Inflammatory macrophage treated with lipopolysaccharide for 1 hour (primary cell): Measurements from ENCODE around the gene ABCA9.

Experiments used
- DNase-seq, 2 donors: peaks; one replicate each; pipeline ENCODE4 v3.0.0-alpha.2; 2020 to 2022

Gene ABCA9

DNA sequence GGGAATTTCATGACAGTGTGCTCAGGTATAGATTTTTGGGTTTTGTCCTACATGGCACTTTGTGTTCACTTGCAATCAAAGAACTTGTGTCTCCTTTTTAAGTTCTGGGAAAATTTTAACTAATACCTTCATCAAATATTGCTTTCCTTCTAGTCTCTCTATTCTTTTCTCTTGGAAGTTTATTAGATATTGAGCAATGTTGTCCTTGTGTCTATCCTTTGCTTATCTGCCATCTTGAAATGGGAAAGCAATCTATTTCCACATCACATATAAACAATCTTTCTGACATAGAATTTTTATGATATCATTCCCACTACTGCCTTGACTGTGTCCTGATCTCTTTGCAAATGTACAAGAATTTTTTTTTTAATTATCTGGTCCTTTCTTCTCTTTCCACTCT lies 4.4 kb upstream of the ABCA9 start:
- no peak for DNase-seq

GRCh38 chr17:69064476-69064875 lies 3.7 kb upstream of the ABCA9 start:
- DNase-seq: peak in 1 of 2 donors; percentile 55

GRCh38 chr17:69064001-69064400 lies 3.3 kb upstream of the ABCA9 start:
- DNase-seq: peak; percentile 68 to 76

- no peak for DNase-seq
Measured at GRCh38 chr17:69062860-69063581, 2.3 kb upstream of the ABCA9 start.

- DNase-seq: no peak
Measured at GRCh38 chr17:69061721-69062556, 1.2 kb upstream of the ABCA9 start.

DNA sequence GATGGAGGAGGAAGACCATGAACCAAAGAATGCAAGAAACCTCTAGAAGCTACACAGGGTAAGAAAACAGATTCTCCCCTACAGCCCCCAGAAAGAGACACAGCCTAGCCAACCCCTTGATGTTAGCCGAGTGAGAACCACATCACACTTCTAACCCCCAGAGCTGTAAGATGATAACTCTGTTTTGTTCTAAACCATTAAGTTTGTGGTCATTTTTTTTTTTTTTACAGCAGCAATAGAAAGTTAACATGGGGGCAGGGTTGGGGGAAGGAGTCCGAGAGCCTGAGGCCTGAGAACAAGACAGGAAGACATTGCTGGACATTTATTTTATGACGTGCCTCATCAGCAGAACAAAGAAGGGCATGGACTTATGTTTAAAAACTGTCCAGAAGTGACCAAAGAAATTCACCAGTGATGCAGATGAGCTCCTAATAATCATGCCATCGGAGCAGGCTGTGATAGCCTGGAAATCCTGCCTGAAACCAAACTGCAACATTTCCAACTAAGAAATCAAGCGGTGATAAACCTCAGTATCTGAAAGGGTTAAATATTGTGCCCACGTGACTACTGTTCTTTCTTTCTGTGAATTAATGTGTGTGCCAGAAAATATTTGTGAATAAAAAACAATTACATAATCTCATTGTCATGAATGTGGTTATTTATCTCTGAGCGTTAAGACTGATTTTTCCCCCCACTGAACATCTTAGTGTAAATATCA lies 1.1 kb downstream of the ABCA9 start:
- DNase-seq: no peak

DNA sequence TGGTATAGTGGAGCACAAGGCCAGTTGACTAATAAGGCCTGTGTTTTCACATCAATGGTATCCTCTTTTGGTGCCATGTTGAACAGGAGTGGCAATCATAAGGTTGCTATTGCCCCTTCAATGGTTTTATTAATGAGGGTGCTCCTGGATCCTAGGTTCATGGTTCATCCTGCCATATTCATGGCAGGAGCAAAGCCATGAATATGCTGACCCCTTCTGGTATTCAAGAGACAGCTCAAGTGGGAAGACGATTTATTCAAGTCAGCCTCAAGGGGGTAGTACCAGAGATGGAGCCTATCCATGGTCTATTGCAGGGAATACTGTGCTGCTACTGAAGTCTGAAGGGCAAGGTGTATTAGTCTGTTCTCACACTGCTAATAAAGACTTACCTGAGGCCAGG lies 2.6 kb downstream of the ABCA9 start:
- no peak for DNase-seq

DNA sequence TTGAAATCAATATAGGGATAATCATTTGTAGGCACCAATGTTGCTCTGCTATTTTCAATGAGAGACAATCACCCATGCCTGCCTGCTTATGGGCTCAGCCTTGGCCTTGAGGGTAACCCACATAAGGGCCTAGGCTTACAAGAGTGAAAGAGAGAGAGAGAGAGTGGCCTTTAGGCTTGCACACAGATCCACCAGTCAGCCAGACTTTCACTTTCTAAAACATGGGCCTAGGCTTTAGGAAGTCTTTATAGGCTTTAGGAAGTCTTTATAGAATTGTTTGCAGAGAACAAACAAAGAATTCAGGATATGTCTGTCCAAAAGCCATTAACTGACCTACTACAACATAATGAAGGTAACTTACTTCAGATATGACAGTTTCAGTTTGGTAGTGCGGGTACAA lies 3.4 kb downstream of the ABCA9 start:
- DNase-seq: no peak

DNA sequence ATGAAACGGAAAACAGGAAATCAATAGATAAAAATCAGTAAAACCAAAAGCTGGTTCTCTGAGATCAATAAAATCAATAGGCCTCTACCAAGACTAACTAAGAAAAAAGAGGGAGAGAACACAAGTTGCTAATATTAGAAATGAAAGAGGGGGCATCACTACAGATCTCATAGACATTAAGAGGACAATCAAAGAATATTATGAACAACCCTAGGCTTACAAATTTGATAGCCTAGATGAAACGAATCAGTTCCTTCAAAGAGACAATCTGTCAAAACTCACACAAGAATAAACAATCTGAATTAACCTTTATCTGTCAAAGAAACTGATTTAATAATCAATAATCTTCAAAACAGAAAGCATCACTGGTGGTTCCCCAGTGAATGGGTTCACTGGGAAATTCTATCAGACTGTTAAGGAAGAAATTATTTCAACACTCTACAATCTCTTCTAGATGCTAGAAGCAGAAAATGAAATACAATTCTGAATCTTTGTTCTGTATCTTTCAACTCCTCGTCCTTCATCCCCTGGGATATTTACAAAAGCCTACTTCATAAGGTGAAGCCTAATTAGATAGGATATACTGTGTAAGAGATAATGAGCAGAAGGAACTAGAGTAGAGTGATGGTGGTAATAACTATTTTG lies 4.4 kb downstream of the ABCA9 start:
- DNase-seq: no peak

GRCh38 chr17:69055334-69055733 lies 5.4 kb downstream of the ABCA9 start:
- no peak for DNase-seq

DNA sequence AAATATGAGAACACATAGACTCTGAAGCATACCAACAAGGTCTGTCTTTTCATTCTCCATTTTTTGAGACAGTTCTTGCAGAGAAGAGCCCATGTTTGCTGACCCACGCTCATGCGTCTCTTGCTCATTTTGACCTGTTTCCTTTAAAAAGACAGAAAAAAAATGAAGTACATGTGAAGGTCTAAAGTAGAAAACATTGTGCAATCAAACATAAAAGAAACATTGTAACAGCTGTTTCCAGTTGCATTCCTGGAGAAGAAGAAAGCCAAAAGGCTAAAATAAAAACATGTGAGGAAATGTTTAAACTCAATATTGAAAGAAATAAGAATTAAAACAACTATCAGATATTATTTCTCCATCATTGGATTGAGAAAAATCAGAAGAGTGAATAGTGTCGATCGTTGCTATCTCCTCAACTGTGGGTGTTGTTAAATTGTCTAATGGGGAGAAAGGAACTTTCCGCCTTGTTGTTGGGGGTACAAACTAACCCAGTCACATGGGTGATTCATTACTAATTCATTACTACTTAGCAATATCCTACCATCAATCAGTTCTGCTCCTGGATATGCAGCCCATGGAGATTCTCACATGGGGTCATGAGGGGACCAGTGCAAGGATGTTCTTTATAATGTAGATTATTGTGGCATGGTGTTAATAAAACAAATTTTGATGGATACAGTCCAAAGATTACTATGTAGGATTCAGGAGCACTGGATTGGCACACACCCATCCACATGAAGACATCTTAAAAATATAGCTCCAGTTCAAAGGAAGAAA lies 9.5 kb downstream of the ABCA9 start:
- no peak for DNase-seq

DNA sequence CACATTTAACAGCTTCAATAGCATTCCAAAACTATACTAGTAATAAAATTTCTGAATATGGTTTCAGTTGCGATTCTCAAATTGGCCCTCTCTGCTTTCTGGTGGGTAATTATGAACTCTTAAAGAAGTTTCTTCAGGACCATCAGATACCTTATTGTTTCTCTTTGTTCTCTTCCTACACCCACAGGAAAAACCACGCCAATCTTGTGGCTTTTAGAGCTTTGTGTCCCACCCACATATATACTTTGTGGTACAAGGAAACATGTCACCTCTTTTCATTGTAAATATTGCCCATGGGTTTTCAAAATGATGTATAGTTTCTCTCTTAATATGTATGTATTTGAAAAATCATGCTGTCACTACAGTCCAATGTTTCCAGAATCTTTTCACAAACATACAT lies 12.1 kb downstream of the ABCA9 start:
- no peak for DNase-seq

- DNase-seq: peak; percentile 70 to 86
Measured at GRCh38 chr17:69047368-69048263, 13.1 kb downstream of the ABCA9 start.

GRCh38 chr17:69046121-69046807 lies 14.5 kb downstream of the ABCA9 start:
- no peak for DNase-seq

DNA sequence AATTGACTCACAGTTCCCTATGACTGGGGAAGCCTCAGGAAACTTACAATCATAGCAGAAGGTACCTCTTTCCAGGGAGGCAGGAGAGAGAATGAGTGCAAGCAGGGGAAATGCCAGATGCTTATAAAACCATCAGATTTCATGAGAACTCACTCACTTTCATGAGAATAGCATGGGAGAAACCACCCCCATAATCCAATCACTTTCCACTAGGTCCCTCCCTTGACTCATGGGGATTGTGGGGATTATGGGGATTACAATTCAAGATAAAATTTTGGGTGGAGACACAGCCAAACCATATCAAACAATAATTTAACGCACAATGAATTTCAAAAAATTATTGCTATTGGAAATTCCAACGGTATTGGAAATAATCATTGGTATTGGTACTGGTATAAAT lies 15.1 kb downstream of the ABCA9 start:
- DNase-seq: no peak

- no peak for DNase-seq
Measured at GRCh38 chr17:69044371-69044770, 16.4 kb downstream of the ABCA9 start.

GRCh38 chr17:69043098-69043734 lies 17.5 kb downstream of the ABCA9 start:
- DNase-seq: no peak

GRCh38 chr17:69042308-69042707 lies 18.4 kb downstream of the ABCA9 start:
- no peak for DNase-seq

GRCh38 chr17:69031839-69032238 lies 28.9 kb downstream of the ABCA9 start:
- DNase-seq: no peak

DNA sequence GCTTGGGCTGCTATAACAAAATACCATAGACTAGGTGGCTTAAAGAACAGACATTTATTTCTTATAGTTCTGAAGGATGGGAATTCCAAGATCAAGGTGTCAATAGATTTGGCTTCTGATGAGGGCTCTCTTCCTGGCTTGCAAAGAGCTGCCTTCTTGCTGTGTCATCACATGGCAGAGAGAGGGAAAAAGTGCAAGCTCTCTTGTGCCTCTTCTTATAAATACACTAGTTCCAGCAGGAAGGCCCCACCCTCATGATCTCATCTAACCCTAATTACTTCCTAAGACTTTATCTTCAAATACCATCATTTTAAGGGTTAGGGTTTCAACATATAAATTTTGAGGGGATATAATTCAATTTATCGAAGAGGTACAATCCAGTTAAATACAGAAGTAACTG lies 30.6 kb downstream of the ABCA9 start:
- DNase-seq: no peak
